Stomach (tissue), 9 donors: Measurements from ENCODE around the gene TMEM147. TPM values are rescaled to one million over a fixed set of nuclear protein-coding genes. Genes with fewer than 3 reads are reported as not detected.

Experiments used
- DNase-seq, 2 donors: peaks; one replicate each; pipeline versions ENCODE4 v3.0.0 to v3.0.0-alpha.2; 2013 to 2019
- H3K27ac ChIP-seq, 5 donors: fragments of 200-600 bp in 4 of 5; sonication (generic) in 4 of 5; one replicate each; pipeline ENCODE4 v1.5.1; 2013 to 2019; ENCODE audit warnings: mild to moderate bottlenecking in 1 of 5, moderate library complexity in 1 of 5
- H3K27me3 ChIP-seq, 3 donors: fragments of 200-600 bp; sonication (generic); one replicate each; pipeline ENCODE4 v1.5.1; 2017 to 2019; ENCODE audit warnings: mixed run types in 1 of 3
- H3K36me3 ChIP-seq, 4 donors: fragments of 200-600 bp; sonication (generic); 1 replicate in 3 of 4; 2 replicates in 1 of 4; pipeline ENCODE4 v1.5.1; 2016 to 2019
- H3K4me1 ChIP-seq, 4 donors: fragments of 200-600 bp; sonication (generic); one replicate each; pipeline ENCODE4 v1.5.1; 2016 to 2019
- H3K4me3 ChIP-seq, 4 donors: fragments of 200-600 bp; sonication (generic) in 3 of 4; one replicate each; pipeline ENCODE4 v1.5.1; 2016 to 2019; ENCODE audit warnings: mild to moderate bottlenecking in 1 of 4
- H3K9me3 ChIP-seq, 4 donors: fragments of 200-600 bp; sonication (generic); one replicate each; pipeline ENCODE4 v1.5.1; 2016 to 2019
- EP300 ChIP-seq: sonication (generic); formaldehyde crosslinking; IDR thresholded peaks from one replicate; pipeline ENCODE4 v1.6.1; 2017; ENCODE audit warnings: antibody characterized with exemption
- POLR2A ChIP-seq, 4 donors: fragments of 450-650 bp; IDR thresholded peaks; one replicate each; pipeline ENCODE4 v1.6.1; 2016; ENCODE audit warnings: antibody characterized with exemption in 4 of 4, control low read depth in 2 of 4, mild to moderate bottlenecking in 1 of 4, moderate library complexity in 1 of 4
- POLR2AphosphoS5 ChIP-seq, 3 donors: sonication (generic); formaldehyde crosslinking; IDR thresholded peaks; one replicate each; pipeline ENCODE4 v1.6.1; 2016; ENCODE audit warnings: antibody characterized with exemption in 3 of 3
- WGBS, 5 donors: extraction: QIAGEN DNeasy Blood & Tissue Kit in 3 of 5; methylation state at CpG; one replicate each; pipeline versions ENCODE4 v1.1.5 to v1.1.7; 2013 to 2018; 5-methylcytosine and 5-hydroxymethylcytosine counted together
- intact Hi-C: fragments of 100-400 bp; cut with DNase I; formaldehyde crosslinking; loops from one replicate; pipeline ENCODE4 v1.15.1; 2023; ENCODE audit warnings: low total_unique reads
- polyA plus RNA-seq, 3 donors: library from polyadenylated mRNA; stranded (reverse); fragments of 200-250 nt; gene quantifications; one replicate each; pipeline ENCODE4 v1.2.3, GENCODE V29; 2013
- total RNA-seq, 5 donors: library from RNA; depleted of rRNA; stranded (reverse); fragments of >200 nt; gene quantifications; one replicate each; pipeline versions ENCODE4 v1.1.0 to v1.2.3, GENCODE V29; 2014 to 2016
- TF ChIP-seq, protein P1 (sequence below), 7 experiments: fragments of 450-650 bp in 4 of 7; fragments of 200-600 bp in 3 of 7; sonication (generic) in 3 of 7; IDR thresholded peaks; one replicate each; pipeline ENCODE4 v1.5.1; 2016 to 2019; ENCODE audit warnings: antibody characterized with exemption in 7 of 7, control low read depth in 2 of 7, mild to moderate bottlenecking in 1 of 7
- donor health status: healthy with polysubstance abuse.
- donor health status: Bipolar disorder and iron deficiency.
- donor health status: healthy.

TMEM147 gene
- total and polyA plus RNA-seq, 8 donors: 7.0 to 131 (median 62.5) TPM

DNA sequence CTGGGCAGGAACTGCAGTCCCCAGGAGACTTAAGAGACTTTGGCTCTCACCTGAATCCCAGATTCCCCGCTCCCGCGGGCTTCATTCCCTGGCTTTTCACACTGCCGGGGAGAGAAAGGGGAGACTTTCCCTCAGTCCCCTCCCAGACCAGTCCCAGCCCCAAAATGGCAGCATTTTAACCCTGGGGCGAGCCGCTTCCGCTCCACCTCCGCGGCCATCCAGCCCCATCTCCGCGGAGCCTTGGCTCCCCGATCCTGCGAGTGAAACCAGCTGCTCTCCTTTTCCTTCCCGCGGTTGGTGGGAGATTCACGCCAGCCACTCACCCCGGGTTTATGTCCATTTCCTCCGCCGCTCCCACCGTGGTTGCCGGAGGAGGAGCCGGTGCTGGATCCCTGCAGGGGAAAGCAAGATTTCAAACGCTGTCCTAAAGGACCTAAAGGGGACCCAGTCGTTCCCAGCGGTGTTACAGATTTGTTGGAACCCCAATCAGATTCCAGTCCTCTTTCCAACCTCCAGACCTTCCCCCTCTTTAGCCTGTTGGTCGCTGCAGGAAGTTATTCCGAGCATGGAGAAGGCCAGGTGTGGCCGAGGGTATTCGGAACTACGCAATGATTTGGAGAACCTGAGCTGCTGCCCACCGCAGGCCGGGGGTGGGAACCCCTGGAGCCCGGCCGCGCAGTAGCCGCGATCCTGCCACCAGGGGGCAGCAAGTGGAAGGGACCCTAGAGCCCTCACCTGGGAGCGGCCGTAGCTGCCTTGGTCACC lies 35.4 kb upstream of the TMEM147 start:
- 0 to 2% (median 1%) methylated on average over 28 to 39 of the region's 39 CpGs for WGBS, 5 donors
- Histone ChIP-seq H3K4me1 (peaks cover 0 to 25% (median 10%) of the 10 kb centered on the region in 4 donors), H3K27ac (peak overlapping the region; percentile 76 to 80 (median 80)), H3K36me3 (peaks cover 0 to 2% (median 0%) of the 10 kb centered on the region in 4 donors), H3K4me3 (peak overlapping the region; percentile 43 to 50 (median 46)), H3K27me3 (peaks cover 0 to 75% (median 5%) of the 10 kb centered on the region in 3 donors), H3K9me3 (no peaks in the 10 kb centered on the region)
- TF ChIP-seq POLR2A (IDR thresholded peaks at IDR 0.05) (no peak), EP300 (no peak), POLR2AphosphoS5 (IDR thresholded peaks at IDR 0.05) (peak in 2 of 3 donors; percentile 53 to 64)
- TF ChIP-seq, protein P1, sequence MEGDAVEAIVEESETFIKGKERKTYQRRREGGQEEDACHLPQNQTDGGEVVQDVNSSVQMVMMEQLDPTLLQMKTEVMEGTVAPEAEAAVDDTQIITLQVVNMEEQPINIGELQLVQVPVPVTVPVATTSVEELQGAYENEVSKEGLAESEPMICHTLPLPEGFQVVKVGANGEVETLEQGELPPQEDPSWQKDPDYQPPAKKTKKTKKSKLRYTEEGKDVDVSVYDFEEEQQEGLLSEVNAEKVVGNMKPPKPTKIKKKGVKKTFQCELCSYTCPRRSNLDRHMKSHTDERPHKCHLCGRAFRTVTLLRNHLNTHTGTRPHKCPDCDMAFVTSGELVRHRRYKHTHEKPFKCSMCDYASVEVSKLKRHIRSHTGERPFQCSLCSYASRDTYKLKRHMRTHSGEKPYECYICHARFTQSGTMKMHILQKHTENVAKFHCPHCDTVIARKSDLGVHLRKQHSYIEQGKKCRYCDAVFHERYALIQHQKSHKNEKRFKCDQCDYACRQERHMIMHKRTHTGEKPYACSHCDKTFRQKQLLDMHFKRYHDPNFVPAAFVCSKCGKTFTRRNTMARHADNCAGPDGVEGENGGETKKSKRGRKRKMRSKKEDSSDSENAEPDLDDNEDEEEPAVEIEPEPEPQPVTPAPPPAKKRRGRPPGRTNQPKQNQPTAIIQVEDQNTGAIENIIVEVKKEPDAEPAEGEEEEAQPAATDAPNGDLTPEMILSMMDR (IDR thresholded peaks at IDR 0.05): peak in 6 of 7 experiments; percentile 16 to 96 (median 92)
- DNase-seq: peak; percentile 90 to 96
- intact Hi-C loops: no loop called here

- peaks cover 0 to 25% (median 10%) of the 10 kb centered on the region in 4 donors for H3K4me1 ChIP-seq
- intact Hi-C loops: no loop called here
- 6 to 18% (median 9%) methylated on average over 15 of the region's 15 CpGs for WGBS, 5 donors
- H3K4me3 ChIP-seq: peak overlapping the region; percentile 43 to 50 (median 46)
- TF ChIP-seq EP300: no peak
- no peak for TF ChIP-seq POLR2AphosphoS5 (IDR thresholded peaks at IDR 0.05)
- TF ChIP-seq, protein P1 (IDR thresholded peaks at IDR 0.05): peak in 1 of 7 experiments; percentile 41
- TF ChIP-seq POLR2A (IDR thresholded peaks at IDR 0.05): no peak
- peak overlapping the region in 3 of 5 donors; percentile 76 to 80 (median 79) for H3K27ac ChIP-seq
- H3K36me3 ChIP-seq: no peaks in the 10 kb centered on the region
- no peaks in the 10 kb centered on the region for H3K9me3 ChIP-seq
- DNase-seq: no peak
- peaks cover 0 to 71% (median 5%) of the 10 kb centered on the region in 3 donors for H3K27me3 ChIP-seq
Measured at GRCh38 chr19:35510626-35510964, 34.8 kb upstream of the TMEM147 start.

DNA sequence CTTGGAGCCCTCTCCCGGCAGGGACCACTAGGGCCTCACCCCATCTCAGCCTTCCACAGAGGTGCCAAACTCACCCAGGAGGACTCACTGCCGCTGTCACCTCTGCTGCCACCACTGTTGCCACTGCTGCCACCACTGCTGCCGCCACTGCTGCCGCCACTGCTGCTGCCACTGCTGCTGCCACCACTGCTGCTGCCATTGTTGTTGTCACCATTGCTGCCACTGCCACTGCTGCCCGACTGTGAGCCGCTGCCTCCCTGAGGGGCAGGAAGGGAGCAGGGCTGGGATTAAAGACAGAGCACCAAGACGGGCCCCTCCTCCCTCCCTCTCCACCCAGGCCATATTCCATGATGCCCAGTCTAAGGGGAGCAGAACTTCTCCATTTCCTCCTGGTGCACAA lies 34.1 kb upstream of the TMEM147 start:
- H3K9me3 ChIP-seq: no peaks in the 10 kb centered on the region
- peaks cover 0 to 25% (median 10%) of the 10 kb centered on the region in 4 donors for H3K4me1 ChIP-seq
- WGBS, 5 donors: 73 to 86% (median 79%) methylated on average over 4 to 7 of the region's 7 CpGs
- H3K36me3 ChIP-seq: no peaks in the 10 kb centered on the region
- TF ChIP-seq EP300 (no peak), POLR2A (IDR thresholded peaks at IDR 0.05) (no peak), POLR2AphosphoS5 (IDR thresholded peaks at IDR 0.05) (no peak)
- TF ChIP-seq, protein P1 (IDR thresholded peaks at IDR 0.05): no peak
- intact Hi-C loops: no loop called here
- H3K27ac ChIP-seq: no peak overlapping the region
- no peak for DNase-seq
- no peak overlapping the region for H3K4me3 ChIP-seq
- peaks cover 0 to 70% (median 5%) of the 10 kb centered on the region in 3 donors for H3K27me3 ChIP-seq

GRCh38 chr19:35512831-35513627 lies 32.4 kb upstream of the TMEM147 start:
- H3K27me3 ChIP-seq: peaks cover 0 to 65% (median 5%) of the 10 kb centered on the region in 3 donors
- peaks cover 0 to 25% (median 10%) of the 10 kb centered on the region in 4 donors for H3K4me1 ChIP-seq
- no peak overlapping the region for H3K27ac ChIP-seq
- H3K36me3 ChIP-seq: no peaks in the 10 kb centered on the region
- H3K9me3 ChIP-seq: no peaks in the 10 kb centered on the region
- TF ChIP-seq, protein P1 (IDR thresholded peaks at IDR 0.05): no peak
- TF ChIP-seq POLR2A (IDR thresholded peaks at IDR 0.05) (no peak), EP300 (no peak)
- intact Hi-C loops: no loop called here
- DNase-seq: no peak
- H3K4me3 ChIP-seq: no peak overlapping the region
- WGBS, 5 donors: 71 to 90% (median 84%) methylated on average over 15 of the region's 15 CpGs
